Left lobe of liver (tissue), 2 donors: ENCODE data around the gene LCNL1. TPM values are rescaled to one million over a fixed set of nuclear protein-coding genes. Genes with fewer than 3 reads are reported as not detected.

ENCODE experiments used
- ATAC-seq: fragments of 200-7000 bp; cut with Tn5 transposase; one replicate; pipeline ENCODE4 v1.9.1; 2020; ENCODE audit warnings: mild to moderate bottlenecking, moderate library complexity
- DNase-seq: peaks from one replicate; pipeline ENCODE4 v3.0.0-alpha.2; 2020; ENCODE audit warnings: low spot score
- total RNA-seq: library from RNA; stranded (reverse); gene quantifications from one replicate; pipeline ENCODE4 v1.2.1, GENCODE V29; 2021
- donor health status: DM: no; HTN: no; CAD: no; lungs with moderate emphysema.
- donor health status: DM: no; HTN: yes; CAD: no.

LCNL1 gene
- total RNA-seq, 1 donor from 2014 or later = not detected

DNA sequence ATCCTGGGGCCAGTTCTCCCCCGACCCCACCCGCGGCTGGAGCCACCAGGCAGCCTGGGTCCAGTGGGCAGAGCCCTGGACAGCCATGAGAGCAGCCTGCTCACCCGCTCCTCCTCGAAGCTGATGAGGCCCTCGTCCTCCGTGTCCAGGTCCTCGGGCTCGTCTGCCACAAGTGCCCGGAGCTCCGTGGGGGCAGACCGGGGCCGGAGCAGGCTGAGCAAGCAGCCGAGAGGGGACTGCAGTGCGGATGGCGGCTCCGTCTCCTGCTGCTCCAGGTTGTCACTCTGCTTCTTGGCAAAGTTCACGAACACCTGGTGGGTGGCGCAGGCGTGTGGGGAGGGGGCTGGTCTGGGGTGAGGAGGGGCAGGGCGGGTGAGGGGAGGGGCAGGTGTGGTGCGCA, 25.5 kb downstream of the LCNL1 start:
- DNase-seq (no peak), ATAC-seq (no peak)

DNA sequence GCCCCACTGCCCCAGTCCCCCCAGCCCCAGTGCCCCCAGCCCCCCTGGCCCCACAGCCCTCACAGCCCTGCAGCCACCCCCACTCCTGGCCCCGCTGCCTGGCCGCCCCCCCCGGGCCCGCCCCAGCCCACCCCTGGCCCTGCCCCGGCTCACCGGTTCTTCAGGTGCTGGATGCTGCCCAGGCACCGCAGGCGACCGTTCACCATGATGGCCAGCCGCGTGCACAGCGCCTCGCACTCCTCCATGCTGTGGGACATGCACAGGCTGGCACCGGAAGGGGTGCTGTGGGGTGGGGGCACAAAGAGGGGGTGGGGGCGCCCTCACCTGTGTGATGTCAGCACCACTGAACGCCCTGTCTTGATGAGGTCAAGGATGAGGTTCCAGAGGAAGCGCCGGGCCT, 26.4 kb downstream of the LCNL1 start:
- DNase-seq (no peak), ATAC-seq (no peak)

DNA sequence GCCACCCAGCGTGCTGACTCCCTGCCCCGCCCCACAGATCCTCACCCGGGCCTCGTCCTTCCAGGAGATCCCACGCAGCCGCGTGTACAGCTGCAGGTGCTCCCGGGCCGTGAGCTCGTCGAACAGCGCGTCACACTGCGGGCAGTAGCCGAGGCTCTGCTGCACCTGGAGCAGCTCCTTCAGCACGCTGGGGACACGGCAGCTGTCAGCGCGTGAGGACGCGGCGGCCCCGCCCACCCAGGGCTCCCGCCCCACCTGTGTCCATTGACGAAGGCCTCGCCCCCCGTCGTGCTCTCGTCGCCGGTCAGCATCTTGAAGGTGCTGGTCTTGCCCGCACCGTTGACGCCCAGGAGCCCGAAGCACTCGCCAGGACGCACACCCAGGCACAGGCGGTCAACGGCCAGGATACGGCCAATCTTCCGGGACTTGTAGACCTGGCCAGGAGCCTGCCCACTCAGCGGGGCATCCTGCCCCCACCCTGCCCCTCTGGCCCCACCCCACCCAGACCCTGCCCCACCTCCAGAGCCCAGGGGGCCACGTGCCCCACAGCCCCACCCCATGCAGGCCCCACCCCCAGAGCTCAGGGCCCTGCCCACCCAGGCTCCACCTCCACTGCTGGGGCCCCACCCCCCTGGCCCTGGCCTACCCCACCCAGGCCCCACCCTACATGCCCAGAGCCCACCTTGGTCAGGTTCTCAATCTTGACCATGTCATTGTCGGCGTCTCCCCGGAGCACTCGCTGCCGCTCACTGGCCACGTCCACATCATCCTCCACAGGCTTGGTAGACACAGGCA, 27.3 kb downstream of the LCNL1 start:
- ATAC-seq (no peak), DNase-seq (no peak)

DNA sequence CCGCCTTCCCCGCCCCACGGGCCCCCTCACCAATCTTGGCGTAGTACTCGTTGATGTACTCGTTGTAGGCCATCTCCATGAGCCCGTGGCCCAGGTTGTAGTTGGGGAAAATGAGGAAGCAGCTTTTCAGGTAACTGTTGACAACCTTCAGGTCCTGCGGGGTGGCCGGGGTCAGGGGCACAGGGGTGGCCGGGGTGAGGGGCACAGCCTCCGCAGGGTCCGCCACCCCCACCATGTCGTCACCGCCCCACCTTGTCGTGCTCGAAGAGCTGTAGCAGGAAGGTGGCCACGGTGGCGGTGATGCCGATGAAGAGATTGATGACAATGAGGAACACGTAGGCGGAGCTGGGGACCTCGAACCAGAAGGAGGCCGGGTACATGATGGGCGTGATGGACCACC, 28.4 kb downstream of the LCNL1 start:
- DNase-seq (no peak), ATAC-seq (no peak)

DNA sequence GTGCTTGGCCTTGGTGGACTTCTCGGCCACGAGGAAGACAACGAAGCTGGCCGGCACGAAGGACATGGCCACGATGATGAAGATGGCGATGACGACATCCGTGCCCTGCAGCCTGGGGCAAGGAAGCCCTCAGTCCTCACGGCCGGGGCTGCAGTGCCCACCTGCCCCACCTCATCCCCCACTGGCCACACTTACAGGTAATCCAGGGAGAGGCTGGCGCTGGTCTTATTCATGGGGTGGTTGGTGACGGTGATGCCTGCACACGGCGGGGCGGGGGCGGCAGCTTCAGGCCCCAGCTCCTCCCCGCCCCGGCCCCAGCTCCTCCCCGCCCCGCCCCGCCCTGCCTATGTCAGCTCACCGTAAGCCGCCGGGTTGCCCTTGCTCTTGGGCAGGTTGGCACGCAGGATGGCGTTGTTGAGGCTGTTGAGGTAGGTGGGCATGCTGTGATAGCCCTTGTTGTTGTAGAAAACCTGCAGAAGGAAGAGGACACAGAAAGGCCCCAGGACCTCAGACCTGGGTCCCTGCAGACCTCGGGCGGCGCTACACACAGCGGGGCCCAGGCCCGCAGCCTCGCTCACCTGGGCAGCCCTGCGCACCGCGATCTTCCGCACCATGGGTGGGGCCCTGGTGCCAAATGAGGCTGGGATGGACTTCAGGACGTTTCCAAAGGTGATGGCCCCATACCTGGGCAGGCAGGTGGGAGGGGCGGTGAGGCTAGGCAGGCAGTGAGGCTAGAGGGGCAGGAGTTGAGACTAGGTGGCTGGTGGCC, 29.3 kb downstream of the LCNL1 start:
- DNase-seq (no peak), ATAC-seq (no peak)

DNA sequence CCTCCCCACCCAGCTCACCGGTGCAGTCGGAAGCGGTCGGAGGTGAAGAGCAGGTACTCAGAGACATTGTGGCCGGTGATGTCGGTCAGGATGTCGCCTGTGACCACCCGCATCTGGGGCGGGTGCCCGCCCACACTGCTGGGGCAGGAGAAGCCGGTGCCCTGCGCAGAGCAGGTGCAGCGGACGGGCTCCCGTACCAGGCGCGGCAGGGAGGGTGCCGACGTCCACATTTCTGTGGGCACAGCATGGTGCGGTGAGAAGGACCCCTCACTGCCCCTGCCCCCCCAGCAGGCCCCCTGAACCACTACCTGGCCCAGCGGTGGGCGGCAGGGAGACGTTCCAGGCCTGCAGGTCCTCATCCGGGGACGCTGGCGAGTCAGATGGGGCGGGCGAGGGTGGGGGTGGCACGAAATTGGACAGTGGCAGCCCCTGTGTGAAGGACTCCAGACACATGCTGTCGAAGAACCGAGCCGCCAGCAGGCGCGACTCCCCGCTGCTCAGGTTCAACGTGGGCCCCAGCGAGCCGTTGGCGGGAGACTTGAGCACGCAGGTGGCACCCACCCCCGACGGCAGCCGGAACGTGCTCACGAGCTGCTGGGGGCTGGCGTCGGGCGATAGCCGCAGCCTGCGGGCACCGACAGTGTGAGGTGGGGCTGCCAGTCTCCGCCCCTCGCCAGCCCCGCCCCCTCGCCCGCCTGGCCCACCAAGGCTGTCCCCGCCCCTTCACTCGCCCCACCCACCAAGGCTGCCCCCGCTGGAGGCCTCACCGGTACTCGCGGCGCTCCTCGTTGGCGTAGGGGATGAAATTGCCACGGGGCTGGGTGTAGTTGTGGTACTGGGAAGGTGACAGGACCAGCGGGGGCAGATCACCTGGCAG, 30.1 kb downstream of the LCNL1 start:
- ATAC-seq (no peak), DNase-seq (no peak)

DNA sequence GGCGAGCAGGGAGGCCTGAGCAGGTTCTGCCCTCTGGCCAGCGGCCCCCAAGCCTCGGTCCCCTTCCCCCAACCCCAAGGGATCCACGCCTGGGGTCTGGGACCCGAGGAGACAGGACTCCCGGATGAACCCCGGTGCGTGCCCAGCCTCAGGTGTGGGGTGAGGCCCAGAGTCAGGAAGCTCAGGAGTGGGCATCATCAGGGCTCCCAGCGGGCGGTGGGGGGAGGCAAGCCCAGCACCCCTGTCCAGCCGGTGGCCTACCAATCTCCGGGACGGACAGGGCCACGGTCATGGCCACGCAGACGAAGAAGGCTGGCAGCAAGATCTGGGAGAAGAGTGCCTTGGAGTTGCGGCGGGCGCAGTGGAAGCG, 30.8 kb downstream of the LCNL1 start:
- DNase-seq (no peak), ATAC-seq (no peak)

DNA sequence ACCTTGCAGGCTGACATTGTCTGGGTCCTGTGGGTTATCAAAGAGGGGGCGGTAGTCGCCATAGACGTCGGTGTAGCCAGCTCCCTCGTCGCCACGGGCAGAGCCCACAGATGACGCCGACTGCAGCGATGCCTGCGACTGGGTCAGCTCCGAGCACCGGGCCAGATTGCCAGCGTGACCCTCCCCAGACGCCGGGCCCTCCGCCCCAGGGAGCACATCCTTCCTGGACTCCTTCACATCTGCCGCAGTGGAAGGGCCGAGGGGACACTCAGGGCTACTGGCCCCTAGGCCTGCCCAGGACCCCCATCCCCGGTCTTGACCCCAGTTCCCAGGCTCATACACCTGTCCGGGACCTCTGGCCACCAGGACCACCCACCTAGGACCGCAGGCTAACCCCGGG, 31.4 kb downstream of the LCNL1 start:
- no peak for ATAC-seq
- DNase-seq = no peak

DNA sequence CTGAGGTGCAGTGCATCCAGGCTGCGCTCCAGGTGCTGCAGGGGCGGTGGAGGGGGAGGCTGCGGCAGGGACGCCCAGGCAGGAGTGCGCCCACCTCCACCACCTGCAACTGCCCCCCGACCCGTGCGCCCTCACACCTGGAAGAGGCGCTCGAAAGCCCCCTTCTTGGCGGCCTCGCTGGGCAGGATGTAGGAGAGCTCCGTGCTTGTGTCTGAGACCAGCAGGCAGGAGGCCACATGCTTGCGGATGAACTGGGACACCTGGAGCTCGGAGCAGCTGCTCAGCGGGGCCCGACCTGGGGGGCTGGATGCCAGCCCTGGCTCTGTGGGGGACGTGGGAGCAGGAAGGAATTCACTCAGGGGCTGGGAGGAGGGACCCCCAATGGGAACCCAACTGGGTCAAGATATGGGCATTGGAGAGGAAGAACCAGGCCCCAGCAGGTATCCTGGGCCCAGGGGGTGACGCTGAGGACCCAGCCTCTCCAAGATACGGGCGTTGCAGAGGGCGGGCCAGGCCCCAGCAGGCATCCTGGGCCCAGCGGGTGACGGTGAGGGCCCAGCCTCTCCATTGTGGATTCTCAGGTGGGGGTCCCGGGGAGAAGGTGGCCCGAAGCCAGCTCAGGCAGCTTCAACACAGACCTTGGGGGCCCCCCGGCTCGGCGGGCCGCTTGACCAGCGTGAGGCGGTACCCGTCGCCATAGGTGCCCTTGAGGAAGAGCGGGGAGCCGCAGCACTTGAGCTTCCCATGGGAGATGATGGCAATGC, 32.2 kb downstream of the LCNL1 start:
- DNase-seq (no peak), ATAC-seq (no peak)

DNA sequence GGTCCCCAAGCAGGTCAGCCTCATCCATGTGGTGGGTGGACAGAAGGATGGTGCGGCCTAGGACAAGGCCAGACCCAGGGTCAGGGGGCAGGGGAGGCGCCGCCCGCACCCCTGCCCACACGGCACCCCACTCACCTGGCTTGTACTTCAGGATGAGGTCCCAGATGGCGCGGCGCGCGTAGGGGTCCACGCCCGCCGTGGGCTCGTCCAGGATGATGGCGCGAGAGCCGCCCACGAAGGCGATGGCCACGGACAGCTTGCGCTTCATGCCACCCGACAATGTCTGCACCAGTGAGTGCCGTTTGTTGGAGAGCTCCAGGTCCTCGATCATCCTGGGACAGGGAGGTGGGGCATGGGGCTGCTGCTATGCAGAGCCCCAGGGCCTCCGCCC, 32.7 kb downstream of the LCNL1 start:
- no peak for ATAC-seq
- DNase-seq = no peak

DNA sequence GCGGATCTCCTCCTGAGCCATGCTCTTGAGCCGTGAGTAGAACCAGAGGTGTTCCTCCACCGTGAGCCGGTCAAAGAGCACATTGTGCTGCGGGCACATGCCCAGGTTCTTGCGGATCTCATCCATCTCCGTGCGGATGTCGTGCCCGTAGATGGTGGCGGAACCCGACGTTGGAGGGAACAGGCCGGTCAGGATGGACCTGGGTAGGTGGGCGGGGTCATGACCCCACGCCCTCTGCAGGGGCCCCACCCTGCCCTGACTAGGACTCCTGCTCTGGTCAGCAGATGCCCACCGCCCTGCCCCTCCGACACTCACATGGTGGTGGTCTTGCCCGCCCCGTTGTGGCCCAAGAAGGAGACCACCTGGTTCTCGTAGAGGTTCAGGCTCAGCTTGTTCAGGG, 33.2 kb downstream of the LCNL1 start:
- ATAC-seq (no peak), DNase-seq (no peak)

DNA sequence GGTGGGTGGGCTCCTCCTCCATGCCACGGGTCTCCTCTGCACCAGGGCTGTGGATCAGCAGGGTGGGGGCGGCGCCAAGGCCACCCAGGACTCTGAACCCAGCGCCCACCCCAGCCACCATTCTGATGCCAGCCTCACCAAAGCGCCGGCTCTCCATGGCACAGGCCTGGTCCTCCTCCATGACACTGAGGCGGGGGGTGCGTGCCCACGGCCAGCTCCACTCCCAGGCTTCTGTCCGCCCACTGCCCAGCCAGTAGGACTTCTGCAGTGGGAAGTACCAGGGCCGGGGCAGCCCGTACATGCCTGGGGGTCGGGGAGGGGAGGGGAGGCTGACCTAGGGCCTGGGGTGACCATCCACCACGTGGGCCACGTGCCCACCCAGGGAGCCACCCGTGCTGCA, 33.6 kb downstream of the LCNL1 start:
- DNase-seq (no peak), ATAC-seq (no peak)

DNA sequence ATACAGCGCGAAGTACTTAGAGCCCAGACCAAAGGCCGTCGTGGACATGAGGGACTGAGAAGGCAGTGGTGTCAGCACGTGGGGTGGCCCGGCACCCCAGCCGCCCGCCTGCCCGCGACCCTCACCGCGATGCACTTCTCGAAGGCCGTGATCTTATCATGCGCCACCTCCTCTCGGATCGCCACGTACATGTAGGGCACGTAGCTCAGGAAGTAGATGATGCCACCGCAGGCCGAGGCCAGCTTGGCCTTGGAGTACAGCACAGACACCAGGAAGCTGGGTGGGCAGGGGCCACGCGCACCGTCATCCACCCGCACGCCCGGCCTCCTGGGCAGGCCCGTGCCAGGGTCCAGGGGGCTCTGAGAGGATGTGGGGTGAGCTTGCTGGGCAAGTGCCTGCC, 34.3 kb downstream of the LCNL1 start:
- no peak for ATAC-seq
- DNase-seq = no peak

DNA sequence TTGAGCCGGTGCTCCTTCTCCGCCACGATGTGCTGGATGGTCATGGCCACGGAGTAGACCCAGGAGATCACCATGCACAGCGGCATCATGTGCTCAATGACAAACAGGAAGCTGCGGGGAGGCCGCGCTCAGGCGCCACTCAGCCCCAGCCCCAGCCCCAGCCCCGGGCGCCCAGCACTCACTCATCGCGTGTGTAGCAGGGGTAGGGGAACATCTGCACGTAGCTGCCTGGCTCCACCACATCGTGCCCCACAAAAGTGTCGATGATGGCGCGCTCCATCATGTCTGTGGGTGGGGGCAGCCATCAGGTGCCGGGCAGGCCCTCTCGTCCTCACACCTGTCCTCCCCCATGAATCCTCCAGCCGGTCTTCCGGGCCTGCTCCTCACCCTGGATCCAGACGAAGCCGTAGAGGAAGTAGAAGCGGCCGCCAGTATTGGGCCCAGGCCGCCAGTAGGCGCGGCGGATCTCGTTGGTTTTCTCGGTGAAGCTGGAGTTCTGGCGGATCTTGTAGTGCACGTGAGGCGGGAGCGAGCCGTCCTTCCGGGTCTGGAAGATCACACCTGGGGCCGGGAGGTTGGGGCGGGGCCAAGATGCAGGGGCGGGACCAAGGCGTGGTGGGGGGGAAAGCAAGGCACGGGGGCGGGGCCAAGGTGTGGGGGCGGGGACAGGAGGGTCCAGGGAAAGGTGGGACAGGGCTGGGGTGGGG, 35.2 kb downstream of the LCNL1 start:
- no peak for ATAC-seq

DNA sequence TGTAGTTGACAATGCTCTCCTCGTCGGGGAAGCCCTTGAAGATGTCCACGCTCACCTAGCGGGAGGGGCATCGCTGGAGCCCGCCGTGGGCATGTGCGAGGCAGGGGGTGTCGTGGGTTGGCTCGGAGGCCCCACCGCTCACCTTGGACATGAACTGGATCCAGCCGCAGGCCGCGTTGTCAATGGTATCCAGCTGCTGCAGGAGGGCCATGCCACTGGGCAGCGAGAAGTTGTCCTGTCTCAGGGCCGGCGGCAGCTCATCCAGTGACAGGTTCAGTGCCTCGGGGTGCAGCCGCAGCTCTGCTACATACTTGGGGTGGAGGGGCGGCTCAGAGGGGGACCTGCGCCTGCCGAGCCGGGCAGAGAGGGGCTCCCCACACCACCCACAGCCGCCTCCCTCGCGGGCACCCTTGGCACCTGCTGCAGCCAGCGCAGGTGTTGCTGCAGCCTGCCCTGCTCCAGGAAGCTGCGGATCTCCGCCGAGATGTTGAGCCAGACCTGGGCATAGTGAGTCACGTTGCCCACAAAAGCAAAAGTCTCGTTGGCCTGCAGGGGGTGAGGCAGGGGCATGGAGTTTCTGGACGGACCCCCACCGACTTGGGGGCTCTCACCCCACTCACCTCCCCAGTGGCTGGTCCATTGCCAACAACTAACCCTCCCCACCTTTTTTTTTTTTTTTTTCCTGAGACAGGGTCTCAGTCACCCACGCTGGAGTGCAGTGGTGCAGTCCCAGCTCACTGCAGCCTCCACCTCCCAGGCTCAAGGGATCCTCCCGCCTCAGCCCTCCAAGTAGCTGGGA, 36.2 kb downstream of the LCNL1 start:
- no peak for ATAC-seq
- no peak for DNase-seq

More for the DNA sequence above, 35.2 kb downstream of the LCNL1 start:
- no peak for DNase-seq

DNA sequence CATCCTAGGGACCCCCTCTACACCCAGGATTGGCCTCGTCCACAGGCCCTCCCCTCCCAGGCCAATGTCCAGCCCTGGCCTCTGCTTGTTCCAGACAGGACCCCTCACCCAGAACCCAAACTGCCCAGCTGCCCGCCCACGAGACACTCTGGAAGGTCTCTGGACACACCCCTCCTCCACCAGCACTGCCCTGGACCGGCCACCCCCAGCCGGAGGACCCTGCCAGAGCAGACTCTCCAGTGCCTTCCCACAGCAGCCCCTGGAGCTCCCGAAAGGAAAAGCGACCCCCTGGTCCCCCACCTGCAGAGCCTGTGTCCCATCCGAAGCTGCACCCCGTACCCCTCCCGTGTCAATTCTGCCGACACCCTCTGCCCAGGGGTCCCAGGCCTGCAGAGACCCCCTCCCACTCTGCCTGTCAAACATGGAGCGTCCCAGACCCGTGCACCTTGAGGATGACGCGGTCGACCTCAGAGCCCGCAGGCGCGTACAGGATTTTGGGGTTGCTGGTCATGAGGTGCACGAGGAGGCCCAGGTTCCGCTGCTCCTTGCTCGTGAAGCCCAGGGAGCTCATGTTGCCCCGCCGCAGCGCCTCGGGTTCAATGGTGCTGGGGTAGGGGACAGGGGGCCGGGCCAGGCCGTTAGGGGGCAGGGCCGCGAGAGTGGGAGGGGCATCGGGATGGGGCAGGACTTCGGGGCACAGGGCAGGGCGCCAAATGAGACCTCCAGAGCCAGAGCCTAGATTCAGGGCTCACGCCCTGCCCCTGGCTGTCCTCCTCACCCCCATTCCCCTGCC, 37.3 kb downstream of the LCNL1 start:
- no peak for DNase-seq
- no peak for ATAC-seq

DNA sequence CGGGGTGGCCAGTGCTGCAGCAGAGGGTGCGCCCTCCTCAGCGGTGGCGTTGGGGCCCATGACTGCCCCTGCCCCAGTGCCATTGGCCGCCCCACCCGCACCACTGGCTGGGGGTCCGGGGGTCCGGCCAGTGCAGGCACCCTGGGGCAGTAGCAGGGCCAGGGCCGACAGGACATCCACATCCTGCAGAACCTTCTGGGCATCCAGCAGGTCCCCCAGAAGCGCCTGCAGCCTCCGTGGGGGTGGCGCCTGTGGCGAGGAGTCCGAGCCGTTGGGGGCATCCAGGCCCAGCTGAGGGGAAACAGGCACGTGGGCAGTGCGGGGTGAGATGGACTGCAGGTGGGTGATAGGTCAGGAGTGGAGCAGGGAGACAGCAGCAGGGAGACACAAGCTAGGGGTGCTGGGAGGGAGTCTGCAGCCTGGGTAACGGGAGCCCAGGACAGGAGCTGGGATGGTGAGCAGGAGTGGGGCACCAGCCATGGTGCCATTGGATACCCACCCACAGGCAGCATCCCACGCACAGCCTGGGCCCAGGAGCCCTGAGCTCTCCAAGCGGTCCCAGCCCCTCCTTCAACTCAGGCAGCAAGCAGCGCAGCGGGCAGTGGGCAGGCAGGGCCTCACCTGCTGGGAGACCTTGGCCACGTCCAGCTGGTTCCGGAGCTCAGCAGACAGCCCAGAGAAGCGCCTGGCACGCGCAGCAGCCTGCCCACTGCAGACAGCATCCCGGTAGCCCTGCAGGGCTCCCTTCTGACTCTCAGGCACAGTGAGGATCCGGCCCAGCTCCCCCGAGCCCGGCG, 38.2 kb downstream of the LCNL1 start:
- DNase-seq (no peak), ATAC-seq (no peak)

DNA sequence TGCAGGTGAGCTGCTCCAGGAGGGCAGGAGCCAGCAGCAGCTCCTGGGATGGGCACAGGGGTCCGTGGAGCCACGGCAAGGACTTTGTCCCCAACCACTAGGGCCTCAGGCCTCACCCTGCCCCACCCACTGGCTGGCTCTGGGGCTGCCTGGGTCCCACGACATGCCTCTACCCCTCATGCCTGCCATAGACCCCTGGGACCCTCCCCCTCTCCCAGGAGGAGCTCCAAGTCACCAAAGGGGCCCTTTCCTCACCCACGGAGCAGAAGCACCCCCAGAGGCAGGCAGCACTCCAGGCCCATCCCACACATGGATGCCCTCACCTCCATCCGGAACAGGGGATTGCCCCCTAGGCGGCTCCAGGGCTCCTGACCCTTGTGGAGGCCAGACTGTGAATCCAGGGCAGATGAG, 38.8 kb downstream of the LCNL1 start:
- no peak for ATAC-seq

More for the DNA sequence above, 38.8 kb downstream of the LCNL1 start:
- DNase-seq = no peak
